Fibroblast of lung (primary cell): ENCODE measurements around the gene SPATA32. TPM values are rescaled to one million over a fixed set of nuclear protein-coding genes. Genes with fewer than 3 reads are reported as not detected.

Experiments used
- DNase-seq, 2 donors: peaks; one replicate each; pipeline versions ENCODE4 v3.0.0 to v3.0.0-alpha.2; 2010; ENCODE audit warnings: low read depth in 2 of 2
- H2AFZ ChIP-seq: 2 replicates; pipeline ENCODE4 v1.5.1; 2012; ENCODE audit warnings: low read length, control low read depth, inconsistent platforms
- H3K27ac ChIP-seq: 2 replicates; pipeline ENCODE4 v1.5.1; 2011; ENCODE audit warnings: low read length, control low read depth; ENCODE audit not compliant: insufficient read depth
- H3K27me3 ChIP-seq: 2 replicates; pipeline ENCODE4 v1.5.1; 2011; ENCODE audit warnings: mild to moderate bottlenecking, low read length; ENCODE audit not compliant: control insufficient read depth, insufficient read depth
- H3K36me3 ChIP-seq: 2 replicates; pipeline ENCODE4 v1.5.1; 2011; ENCODE audit warnings: low read length; ENCODE audit not compliant: control insufficient read depth, insufficient read depth
- H3K4me1 ChIP-seq: 2 replicates; pipeline ENCODE4 v1.5.1; 2011; ENCODE audit warnings: low read length; ENCODE audit not compliant: control insufficient read depth, insufficient read depth; ENCODE audit errors: extremely low read depth
- H3K4me2 ChIP-seq: 2 replicates; pipeline ENCODE4 v1.5.1; 2011; ENCODE audit warnings: low read length, control low read depth; ENCODE audit not compliant: insufficient read depth; ENCODE audit errors: extremely low read depth
- H3K4me3 ChIP-seq, 4 experiments: fragments of 200-600 bp in 1 of 4; sonication (generic) in 1 of 4; replicated peaks in 1 of 4; 2 replicates each; pipeline ENCODE4 v1.5.1; 2011 to 2016; ENCODE audit warnings: low read length in 4 of 4, low read depth in 3 of 4, mild to moderate bottlenecking in 3 of 4, control low read depth in 2 of 4, inconsistent platforms in 1 of 4, mixed read lengths in 1 of 4; ENCODE audit not compliant: insufficient read depth in 1 of 4; ENCODE audit errors: control extremely low read depth in 1 of 4
- H3K79me2 ChIP-seq: 2 replicates; pipeline ENCODE4 v1.5.1; 2012; ENCODE audit warnings: mild to moderate bottlenecking, low read length, inconsistent platforms; ENCODE audit not compliant: control insufficient read depth, insufficient read depth
- H3K9ac ChIP-seq: 2 replicates; pipeline ENCODE4 v1.5.1; 2011; ENCODE audit warnings: mild to moderate bottlenecking, low read length, control low read depth; ENCODE audit not compliant: insufficient read depth
- H3K9me3 ChIP-seq: 2 replicates; pipeline ENCODE4 v1.5.1; 2012; ENCODE audit warnings: low read depth, low read length; ENCODE audit not compliant: control insufficient read depth, insufficient read depth
- H4K20me1 ChIP-seq: 2 replicates; pipeline ENCODE4 v1.5.1; 2011; ENCODE audit warnings: low read length; ENCODE audit not compliant: control insufficient read depth, insufficient read depth; ENCODE audit errors: extremely low read depth
- CTCF ChIP-seq, 2 donors: IDR thresholded peaks in 1 of 2; conservative IDR thresholded peaks in 1 of 2; 1 replicate in 1 of 2; 2 replicates in 1 of 2; pipeline ENCODE4 v1.5.1; 2011 to 2012; ENCODE audit warnings: low read length in 2 of 2, control low read depth in 1 of 2, inconsistent platforms in 1 of 2, low read depth in 1 of 2, mild to moderate bottlenecking in 1 of 2
- EZH2 ChIP-seq: IDR thresholded peaks from 2 replicates; pipeline ENCODE4 v1.5.1; 2012; ENCODE audit warnings: low read length, control low read depth, mild to moderate bottlenecking; ENCODE audit errors: missing control alignments
- polyA plus RNA-seq, 2 donors: library from polyadenylated mRNA; depleted of rRNA in 1 of 2; stranded (reverse) in 1 of 2; unstranded in 1 of 2; fragments of >200 nt; gene quantifications; 2 replicates each; pipeline ENCODE4 v1.2.1, GENCODE V29; 2011 to 2012; ENCODE audit warnings: missing spikeins in 1 of 2
- total RNA-seq: library from RNA; depleted of rRNA; stranded (reverse); fragments of >200 nt; gene quantifications from 2 replicates; pipeline ENCODE4 v1.2.1, GENCODE V29; 2014

SPATA32 gene
- total and polyA plus RNA-seq, 2 donors (not counting 1 experiment from before 2014, with no cell fraction given), result not detected

- H3K4me2 ChIP-seq, result no peak overlapping the region
- H3K9ac ChIP-seq, result no peak overlapping the region
- no peak for TF ChIP-seq CTCF (conservative IDR thresholded peaks at IDR 0.05 in 1 of 2, IDR thresholded peaks at IDR 0.05 in 1 of 2; ENCODE audit: low read depth in 1 of 2, low read length in 2 of 2)
- no peak for TF ChIP-seq EZH2
- H3K9me3 ChIP-seq, result no peaks in the 10 kb centered on the region
- peaks cover 21% of the 10 kb centered on the region for H3K27me3 ChIP-seq
- no peak overlapping the region for H3K4me3 ChIP-seq
- no peaks in the 10 kb centered on the region for H4K20me1 ChIP-seq
- H3K79me2 ChIP-seq, result no peaks in the 10 kb centered on the region
- no peak for DNase-seq
- no peak overlapping the region for H2AFZ ChIP-seq
- H3K36me3 ChIP-seq, result no peaks in the 10 kb centered on the region
- H3K27ac ChIP-seq, result no peak overlapping the region
- no peaks in the 10 kb centered on the region for H3K4me1 ChIP-seq
Measured at GRCh38 chr17:45242029-45242414, 19.9 kb downstream of the SPATA32 start.

GRCh38 chr17:45241328-45242028 lies 20.4 kb downstream of the SPATA32 start:
- Histone ChIP-seq H3K9me3 (no peaks in the 10 kb centered on the region), H3K79me2 (no peaks in the 10 kb centered on the region), H3K27me3 (peaks cover 21% of the 10 kb centered on the region), H3K36me3 (no peaks in the 10 kb centered on the region), H3K4me2 (no peak overlapping the region), H2AFZ (no peak overlapping the region), H3K4me3 (peak overlapping the region in 1 of 4 experiments; percentile 12), H3K27ac (no peak overlapping the region), H3K4me1 (no peaks in the 10 kb centered on the region), H4K20me1 (no peaks in the 10 kb centered on the region), H3K9ac (no peak overlapping the region)
- DNase-seq, result no peak
- TF ChIP-seq CTCF (conservative IDR thresholded peaks at IDR 0.05 in 1 of 2, IDR thresholded peaks at IDR 0.05 in 1 of 2; ENCODE audit: low read depth in 1 of 2, low read length in 2 of 2) (no peak), EZH2 (peak; percentile 91)

GRCh38 chr17:45240905-45241327 lies 21.0 kb downstream of the SPATA32 start:
- H4K20me1 ChIP-seq, result no peaks in the 10 kb centered on the region
- TF ChIP-seq CTCF (conservative IDR thresholded peaks at IDR 0.05 in 1 of 2, IDR thresholded peaks at IDR 0.05 in 1 of 2; ENCODE audit: low read depth in 1 of 2, low read length in 2 of 2) (no peak), EZH2 (no peak)
- DNase-seq, result no peak
- H3K36me3 ChIP-seq, result no peaks in the 10 kb centered on the region
- H3K4me3 ChIP-seq, result no peak overlapping the region
- no peaks in the 10 kb centered on the region for H3K4me1 ChIP-seq
- H3K4me2 ChIP-seq, result no peak overlapping the region
- peaks cover 21% of the 10 kb centered on the region for H3K27me3 ChIP-seq
- H3K79me2 ChIP-seq, result no peaks in the 10 kb centered on the region
- H3K27ac ChIP-seq, result no peak overlapping the region
- no peak overlapping the region for H3K9ac ChIP-seq
- H3K9me3 ChIP-seq, result no peaks in the 10 kb centered on the region
- H2AFZ ChIP-seq, result no peak overlapping the region
